HuH-7.5 (cell line): ENCODE data around the gene MRPS27.

ENCODE experiments used
- DNase-seq: peaks from one replicate; pipeline ENCODE4 v3.0.0; 2011; ENCODE audit warnings: low spot score

The MRPS27 gene

DNA sequence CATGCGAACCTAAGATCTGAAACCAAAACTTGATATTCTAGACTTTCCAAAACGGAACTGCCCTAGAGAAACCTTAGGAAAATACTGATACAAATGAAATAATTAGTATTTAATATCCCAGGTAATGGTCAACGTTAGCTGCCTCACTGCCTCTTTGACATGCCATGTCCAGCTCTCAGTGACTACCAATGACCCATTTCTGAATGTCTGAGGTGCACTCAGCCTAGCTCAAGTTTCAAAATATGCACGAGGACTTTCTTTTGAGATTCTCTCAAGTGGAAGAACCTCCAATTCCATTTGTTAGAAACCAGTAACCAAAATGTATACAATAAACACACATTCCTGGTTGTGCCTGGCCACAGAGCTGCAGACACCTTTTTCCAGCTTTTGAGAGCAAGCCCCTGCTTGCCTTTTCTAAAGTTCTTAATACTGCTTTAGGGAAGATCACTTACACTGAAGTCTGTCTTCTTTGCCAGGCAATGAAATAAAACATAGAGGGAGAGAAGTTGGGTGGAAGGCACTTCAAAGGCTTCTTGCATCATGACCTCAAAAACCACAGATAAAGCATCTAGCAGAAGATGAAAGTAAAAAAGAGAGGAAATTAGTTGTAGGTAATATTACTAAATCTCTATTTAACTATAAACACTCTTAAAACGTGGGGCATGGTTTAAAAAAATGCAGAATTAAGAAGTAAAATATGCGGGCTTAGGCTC, 87.9 kb downstream of the MRPS27 start:
- no peak for DNase-seq

DNA sequence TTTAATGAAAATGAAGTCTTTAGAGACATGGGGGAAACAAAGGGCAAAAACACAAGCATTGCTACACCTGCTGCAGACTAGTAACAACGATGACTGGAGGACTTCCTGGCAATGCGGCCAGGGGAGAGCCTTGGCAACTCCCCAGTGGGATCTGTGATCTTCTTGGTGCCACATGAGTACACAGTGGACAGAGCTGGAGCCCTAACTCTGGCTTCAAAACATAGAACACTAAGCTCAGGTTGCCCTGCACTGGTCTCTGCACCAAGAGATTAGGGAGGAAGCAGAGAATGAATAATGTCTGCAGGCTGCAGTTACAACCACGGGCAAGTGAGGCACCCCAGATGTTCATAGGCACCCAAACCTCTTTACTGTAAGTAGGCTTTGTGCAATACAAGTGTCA, 91.1 kb downstream of the MRPS27 start:
- DNase-seq, result no peak

DNA sequence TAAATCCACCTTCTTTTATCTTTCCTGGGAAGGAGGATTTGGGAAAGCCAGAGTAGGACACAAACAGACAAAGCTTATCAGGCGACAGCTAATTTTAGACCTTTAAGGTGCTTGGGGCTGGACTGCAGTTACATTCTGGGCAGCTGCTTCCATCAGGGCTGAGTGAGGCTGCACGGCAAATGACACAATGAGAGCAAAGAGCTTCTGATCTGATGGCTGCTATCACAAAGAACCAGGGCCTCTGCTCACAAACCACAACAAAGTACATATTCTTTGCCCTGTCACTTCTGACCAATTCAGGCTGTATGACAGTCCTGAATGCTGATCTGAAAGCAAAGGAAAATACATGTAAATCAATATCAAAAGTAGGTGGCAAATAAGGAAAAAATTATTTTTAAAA, 93.1 kb downstream of the MRPS27 start:
- DNase-seq, result no peak

DNA sequence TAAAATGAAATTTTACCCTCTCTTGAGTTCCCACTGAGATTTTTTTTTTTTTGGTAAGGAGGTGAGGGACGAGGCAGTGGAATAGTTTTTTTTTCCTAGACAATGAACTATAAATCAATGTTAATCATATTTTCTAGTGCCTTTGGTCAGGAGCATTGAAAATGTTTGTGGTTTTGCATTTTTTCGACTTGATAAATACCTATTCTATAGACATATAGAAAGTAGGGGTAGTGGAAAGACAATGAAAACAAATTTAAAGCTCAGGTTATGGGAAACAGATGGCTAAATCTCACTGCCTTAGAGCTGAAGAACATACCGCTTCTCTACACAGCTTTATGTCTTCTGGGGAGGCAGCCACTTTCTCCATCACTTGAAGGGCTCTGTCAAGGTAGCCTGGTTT, 94.3 kb downstream of the MRPS27 start:
- DNase-seq, result no peak

DNA sequence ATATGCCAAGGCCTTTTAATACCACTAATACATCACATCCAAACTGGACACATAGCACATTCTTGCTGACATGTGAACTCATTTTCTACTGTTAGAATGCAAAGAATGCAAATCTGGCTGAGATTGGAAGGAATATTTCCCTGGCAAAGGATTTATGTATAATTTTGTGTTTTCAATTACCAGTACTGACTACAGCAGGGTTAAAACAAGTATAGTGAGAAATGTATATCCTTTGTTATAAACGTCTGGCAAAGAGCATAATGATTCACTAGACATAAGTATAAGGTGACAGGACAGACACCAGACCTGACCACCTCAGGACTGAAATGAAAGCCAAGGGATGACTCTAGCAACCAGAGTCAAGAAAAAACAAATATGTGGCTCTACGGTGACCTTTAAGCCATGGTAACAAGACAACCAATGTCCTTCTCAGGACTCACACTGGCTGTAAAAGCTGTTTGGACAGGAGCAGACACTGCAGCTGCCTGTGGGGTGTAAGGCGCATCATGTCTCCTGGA, 95.0 kb downstream of the MRPS27 start:
- no peak for DNase-seq

DNA sequence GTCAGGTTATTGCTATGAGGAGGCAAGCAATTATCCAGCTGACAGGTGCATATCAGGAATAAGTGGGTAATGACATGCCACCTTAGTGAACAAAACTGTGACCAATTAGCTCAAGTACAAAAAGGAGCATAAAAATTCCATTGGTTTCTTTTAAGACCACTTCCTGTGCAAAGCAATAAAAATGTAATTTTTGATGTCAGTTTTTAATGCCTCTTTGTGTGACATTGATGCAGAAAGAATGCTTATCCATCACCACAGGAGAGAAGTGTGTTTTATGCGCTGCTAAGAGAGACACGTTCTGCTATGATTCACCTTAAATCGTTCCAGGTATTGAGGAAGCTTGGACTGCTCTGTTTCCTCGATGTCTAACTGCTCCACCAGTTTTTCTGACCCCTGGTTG, 96.7 kb downstream of the MRPS27 start:
- no peak for DNase-seq

DNA sequence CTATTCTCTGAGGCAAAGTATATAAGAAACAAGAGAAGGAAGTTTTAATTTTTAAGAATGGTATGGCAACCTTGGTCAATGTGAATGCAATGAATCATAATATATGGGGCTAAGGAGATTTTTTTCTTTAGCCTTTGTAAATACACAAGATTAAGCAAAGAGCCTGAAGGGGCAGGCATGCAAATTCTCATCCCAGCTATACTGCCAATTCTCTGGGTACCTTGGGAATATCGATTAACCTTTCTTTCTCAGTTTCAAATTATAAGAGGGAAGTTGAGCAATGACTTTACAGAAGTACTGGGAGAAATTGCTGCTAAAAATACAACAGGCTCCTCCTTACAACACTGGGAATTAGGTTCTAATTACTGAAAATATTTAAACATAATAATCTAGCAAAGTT, 97.5 kb downstream of the MRPS27 start:
- DNase-seq, result no peak

DNA sequence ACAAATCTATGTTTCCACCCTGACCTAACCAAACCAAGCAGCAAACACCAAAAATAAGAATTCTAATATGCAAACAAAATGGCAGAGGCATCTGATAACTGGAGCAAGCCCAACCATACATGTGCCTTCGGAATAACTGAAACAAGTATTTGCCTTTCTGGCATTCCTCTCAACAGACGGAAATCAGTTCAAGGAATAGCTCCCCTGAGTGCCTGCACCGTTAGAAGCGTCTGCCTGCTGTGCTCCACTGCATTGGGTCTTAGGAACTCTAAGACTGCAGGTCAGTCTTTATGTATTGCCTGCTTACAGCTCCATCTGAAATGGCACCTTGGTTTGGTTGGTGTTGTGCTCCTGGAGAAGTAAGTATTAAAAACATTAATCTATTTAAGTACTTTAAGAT, 98.5 kb downstream of the MRPS27 start:
- DNase-seq, result no peak

DNA sequence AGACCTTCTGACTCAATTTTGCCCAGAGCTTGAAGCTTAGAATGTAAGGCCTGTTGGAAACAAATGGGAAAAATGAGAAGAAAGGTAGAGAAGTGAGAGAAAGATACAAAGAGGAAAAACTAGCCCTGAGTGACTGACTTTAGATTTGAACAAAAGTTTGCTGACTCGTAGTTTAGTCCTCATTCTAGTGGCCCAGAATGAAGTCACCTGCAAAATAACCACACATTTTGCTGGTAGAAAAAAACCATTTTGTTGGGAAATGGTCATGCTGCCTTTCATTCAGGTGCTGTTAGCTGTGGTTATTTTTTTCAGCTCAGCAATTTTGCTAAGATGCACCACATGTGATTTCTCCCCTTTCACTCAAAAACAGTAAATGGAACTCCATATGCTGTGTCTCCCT, 98.9 kb downstream of the MRPS27 start:
- no peak for DNase-seq

DNA sequence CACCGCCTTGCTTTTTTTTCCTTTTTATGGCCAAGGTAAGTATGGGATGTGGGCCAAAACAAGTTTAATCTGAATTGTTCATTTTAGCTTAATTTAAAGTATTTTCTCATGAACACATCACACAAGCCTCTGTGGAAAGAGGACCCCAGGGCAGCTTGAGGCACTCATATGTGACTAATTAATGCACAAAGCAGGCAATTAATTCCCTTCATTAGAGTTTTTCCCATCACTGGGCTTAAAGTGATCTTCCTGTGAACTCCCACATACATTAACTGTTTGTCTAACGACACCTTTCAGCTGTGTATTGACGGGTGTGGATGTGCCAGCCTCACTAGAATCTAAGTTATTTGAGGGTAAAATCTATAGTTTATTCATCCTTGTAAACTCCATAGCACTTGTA, 103.3 kb downstream of the MRPS27 start:
- no peak for DNase-seq

DNA sequence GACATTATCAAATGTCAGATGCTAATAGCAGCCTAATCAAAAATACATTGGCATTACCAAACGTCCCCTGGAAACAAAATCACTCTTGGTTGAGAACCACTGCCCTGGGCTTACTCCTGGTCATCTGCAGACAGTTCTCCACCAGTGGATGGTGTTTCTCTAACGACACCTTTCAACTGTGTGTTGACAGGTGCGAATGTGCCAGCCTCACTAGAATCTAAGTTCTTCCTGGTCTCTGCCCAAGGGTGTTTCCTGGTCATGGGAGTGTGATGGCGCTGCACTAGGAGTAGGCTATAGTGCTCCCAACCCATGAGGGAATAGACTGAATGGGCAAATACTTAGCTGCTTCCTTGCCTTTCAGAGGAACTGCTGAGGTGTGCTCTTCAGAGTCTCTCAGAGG, 105.9 kb downstream of the MRPS27 start:
- DNase-seq, result no peak

DNA sequence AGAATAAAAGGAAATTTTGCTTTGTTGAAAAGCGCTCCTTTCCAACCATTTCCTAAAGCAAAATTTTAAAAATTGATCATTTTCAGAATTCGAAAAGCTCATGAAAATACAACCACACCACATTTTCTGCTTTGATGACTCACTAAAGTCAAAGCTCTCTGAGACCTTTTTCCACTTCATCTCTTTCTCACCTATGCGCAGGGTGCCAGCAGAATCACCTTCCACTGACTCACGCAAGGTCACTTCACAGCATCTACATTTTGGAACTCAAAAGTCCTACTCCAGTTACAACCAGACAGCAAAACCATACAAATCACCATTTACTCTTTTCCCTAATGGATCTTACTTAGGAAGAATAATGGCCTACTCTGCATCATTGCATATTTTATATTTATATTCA, 106.6 kb downstream of the MRPS27 start:
- no peak for DNase-seq

DNA sequence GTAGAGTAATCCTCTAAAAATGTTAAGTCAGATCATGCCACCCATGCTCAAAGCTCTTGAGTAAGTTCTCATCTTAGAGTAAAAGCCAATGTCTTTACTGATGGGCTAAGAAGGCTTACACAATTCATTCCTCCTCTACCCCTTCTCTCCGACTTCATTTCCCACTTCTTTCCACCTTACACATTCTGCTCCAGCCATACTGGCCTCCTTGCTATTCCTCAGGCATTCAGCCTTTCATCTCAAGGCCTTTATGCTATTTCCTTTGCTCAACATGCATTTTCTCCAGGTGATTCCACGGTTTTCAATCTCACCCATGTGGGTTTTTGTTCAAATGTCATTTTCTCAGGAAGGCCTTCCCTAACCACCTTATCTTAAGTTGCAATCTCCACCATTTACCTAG, 107.9 kb downstream of the MRPS27 start:
- DNase-seq, result no peak

DNA sequence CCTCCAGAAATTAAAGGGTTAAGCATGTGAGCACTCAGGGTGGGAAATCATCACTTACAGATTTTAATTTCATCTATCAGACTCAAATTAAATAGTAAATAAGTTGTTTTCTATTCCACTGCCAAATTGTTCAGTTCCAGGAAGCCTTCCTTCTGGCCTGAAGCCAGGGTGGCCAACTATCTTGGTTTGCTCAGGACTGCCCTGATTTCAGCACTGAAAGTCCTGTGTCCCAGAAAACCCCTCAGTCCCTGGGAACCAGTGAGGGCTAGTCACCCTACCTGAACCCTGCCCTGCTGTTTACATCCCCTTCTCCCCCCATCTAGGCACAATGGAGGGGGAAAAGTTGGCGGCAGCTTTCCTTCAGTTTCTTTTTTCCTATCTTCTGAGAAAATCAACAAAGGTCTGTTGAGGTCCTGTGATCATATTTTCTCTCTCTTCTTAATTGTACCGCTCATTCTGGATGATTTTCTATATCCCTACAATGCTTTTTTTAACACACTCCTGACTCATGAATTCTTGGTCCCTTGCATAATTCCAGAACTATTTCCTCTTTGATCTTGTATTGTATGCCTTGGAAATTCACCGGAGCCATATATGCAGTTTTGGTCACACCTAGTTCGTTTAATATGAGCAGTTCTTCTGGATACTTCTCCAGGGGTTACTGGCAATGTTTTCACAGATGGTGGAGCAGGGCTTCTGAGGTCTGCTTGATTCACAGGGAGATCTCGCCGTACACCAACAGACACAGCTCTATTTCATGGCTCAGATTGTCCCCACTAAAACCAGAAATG, 109.0 kb downstream of the MRPS27 start:
- no peak for DNase-seq

DNA sequence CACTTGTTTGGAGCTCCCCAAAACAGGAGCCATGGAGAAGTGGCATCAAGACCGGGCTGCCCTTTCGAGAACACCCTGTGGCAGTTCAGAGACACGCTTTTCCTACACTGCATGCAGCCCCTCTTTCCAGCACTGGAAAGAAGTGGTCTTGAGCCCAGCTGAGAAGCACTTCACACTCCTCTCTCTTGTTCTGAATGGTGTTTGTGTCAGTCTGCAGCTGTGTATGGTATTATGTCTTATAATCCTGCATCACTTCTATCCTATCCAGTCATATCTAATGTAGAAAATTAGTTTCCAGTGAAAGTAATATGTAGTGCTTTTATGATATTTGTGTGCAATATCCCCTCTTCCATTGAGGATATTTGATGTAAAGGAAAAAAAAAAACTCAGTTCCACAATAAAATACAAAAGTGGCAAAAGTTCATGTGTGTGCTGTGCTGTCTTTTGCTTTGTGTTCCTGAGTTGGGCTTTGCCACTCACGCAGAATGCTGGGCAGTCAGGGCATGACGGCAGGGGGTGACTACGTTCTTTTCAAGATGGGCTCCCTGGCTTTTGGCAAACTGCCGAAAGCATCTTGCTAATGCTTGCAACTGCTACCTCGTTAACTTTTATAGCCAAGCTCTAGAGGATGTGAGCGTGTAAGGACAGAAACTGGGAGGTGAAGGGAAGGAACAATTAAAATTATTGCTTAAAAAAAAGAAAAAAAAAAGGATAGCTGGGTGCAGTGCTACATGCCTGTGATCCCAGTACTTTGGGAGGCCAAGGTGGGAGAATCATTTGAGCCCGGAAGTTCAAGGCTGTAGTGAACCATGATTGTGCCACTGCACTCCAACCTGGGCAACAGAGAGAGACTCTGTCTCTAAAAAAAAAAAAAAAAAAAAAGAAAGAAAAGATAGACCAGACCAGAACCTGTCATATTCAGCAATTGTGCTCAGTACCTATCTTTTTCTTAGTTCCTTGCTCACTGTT, 110.6 kb downstream of the MRPS27 start:
- DNase-seq, result no peak

DNA sequence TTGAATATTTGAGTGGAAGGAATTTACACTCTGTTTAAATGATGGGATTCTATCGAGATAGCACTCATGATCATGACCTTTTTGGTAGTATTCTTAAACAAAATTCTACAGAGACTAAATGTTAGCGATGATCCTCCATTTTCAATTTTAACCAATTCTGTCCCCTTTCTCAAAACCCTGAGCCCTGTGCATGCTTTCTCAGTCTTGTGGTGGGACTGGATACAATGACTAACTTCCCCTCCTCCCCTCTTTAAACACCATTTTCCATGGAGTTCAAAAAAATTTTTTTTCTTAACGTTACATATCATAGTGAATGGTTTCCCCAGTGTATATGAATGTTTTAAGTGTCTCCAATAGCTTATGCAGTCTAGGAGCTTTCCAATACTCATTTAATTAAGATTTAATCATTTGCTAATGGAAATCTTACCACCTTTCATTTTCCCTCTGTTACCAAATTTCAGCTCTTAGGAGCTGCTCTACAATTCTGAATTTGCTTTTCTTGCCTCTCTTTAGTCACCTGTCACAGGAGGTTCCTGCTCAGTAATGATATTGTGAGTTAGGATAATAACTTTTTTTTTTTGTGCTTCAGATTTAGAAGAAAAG, 111.6 kb downstream of the MRPS27 start:
- DNase-seq, result no peak

DNA sequence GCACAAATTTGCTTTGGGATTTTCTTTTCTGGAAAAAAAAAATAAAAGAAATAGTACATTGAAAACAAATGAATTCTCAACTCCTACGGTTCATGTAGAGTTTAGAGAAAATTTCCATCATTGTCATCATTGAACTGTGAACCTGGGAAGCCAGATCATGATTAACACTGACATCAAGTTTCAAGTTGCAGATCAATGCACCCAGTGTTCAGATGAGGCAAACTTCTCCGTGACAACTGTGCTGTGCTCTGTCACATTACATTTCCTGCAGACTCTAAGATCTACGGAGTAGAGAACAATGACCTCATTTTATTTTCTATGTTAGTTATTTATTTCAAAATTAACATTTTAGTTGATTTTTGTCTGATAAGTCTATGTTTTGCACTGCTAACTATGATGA, 113.0 kb downstream of the MRPS27 start:
- no peak for DNase-seq

DNA sequence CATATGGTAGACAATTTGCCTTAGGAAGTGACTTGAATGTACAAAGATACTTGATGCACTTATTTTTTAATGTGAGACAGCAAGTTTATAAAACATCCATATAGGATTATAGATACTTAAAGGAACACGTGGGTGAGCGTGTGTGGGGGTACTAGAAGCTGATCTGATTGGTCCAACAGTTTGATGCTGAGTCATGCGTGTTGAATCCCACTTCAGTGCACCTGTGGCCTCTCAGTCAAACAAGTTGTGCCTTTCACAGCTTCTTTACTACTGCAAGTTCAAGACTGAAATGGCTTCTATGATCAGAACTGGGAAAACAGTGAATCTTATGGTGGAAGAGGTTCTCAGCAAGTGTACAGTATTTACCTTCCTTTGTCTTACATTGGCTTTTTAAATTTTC, 113.9 kb downstream of the MRPS27 start:
- no peak for DNase-seq

DNA sequence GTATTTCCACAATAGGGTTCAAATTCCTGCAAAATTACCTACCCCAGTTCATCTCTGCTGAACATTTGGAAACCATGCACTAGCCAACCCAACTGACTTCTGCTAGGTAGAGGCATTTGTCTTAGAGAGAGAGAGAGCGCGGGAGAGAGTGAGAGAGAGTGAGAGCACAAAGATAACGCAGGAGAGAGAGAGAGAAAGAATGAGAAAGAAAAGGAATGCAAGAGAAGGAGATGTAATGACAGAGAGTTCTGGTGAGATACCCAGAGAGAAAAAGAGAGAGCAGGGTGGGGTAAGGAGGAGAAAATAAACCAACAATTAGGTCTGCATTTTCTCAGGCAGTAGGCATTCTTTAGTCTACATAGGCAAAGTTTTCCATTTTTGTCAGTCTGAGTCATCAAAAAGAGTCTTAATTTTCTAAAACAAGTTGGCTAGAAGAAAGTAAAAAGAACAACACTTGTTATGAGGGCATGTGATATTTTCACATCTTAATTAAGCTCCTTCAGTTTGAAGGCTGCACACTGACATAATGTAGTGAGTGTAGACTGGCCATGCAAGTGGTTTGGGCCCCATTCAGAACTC, 114.5 kb downstream of the MRPS27 start:
- no peak for DNase-seq

DNA sequence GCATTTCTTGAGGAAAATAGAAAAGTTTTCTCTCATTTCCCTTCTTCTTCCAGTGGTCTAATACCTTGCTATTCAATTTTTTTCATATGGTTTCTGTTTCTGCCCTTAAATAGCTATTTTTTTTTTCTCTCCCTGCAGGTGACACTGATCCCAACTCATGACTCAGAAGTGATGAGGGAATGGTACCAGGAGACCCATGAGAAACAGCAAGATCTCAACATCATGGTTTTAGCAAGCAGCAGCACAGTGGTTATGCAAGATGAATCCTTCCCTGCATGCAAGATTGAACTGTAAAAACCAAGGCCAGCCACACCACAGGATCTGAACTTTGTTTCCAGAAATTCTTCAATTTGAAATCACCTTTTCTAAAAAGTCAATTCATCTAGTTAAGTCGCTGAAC, 115.1 kb downstream of the MRPS27 start:
- DNase-seq, result no peak

DNA sequence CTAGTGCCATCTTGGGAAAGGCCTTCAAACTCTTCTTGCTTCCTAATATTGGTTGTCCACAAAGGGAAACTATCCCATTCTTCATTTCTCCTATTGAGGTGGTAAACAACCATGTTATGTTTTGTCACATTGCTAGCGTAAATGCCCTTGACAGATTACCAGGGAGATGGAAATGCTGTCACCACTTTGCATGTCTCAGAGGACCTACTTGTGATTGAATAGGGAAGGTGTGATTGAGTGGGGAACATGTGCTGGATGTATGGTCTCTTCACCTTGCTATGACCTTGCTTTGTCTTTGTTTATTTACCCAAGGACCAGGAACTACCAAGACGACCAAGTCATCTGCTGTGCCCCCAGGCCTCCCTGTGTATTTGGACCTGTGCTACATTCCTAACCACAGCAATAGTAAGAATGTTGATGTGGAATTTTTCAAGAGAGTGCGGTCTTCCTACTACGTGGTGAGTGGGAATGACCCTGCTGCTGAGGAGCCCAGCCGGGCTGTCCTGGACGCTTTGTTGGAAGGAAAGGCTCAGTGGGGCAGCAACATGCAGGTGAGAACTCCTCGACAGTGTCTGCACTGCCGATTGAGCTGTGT, 116.7 kb downstream of the MRPS27 start:
- no peak for DNase-seq
